IPS-18a (cell line): ENCODE data around the gene CDK5RAP2.

Experiments
- H3K27ac ChIP-seq: one replicate; pipeline ENCODE4 v1.5.1; 2013; ENCODE audit warnings: low read length
- H3K27me3 ChIP-seq: one replicate; pipeline ENCODE4 v1.6.1; 2013; ENCODE audit warnings: mild to moderate bottlenecking, low read length; ENCODE audit not compliant: control insufficient read depth, insufficient read depth
- H3K36me3 ChIP-seq: one replicate; pipeline ENCODE4 v1.6.1; 2013; ENCODE audit warnings: low read depth, low read length; ENCODE audit not compliant: control insufficient read depth
- H3K4me1 ChIP-seq: one replicate; pipeline ENCODE4 v1.6.1; 2013; ENCODE audit warnings: low read depth, low read length; ENCODE audit not compliant: control insufficient read depth
- H3K4me3 ChIP-seq: one replicate; pipeline ENCODE4 v1.5.1; 2013; ENCODE audit warnings: low read length
- H3K9ac ChIP-seq: one replicate; pipeline ENCODE4 v1.6.1; 2013; ENCODE audit warnings: mild to moderate bottlenecking, low read length, moderate library complexity
- H3K9me3 ChIP-seq: one replicate; pipeline ENCODE4 v1.6.1; 2013; ENCODE audit warnings: low read depth, low read length; ENCODE audit not compliant: control insufficient read depth

Gene CDK5RAP2

DNA sequence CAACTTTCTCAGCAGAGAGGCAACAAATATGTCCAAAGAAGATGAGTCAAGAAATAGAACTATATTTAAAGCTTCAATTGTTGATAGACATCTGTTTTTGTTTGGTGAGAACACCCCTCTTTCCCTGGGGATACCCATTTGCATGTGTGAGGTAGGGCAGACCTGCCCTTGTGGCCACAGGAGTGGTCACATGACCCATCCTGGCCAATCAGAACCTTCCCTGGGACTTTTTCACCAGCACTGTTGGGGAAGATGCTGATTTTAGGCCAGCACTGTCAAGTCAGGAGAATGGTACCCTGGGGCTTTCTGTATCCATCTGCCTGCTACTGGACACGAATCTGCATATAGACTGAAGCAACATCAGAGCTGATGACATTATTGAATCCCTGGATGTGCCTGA lies 211.2 kb downstream of the CDK5RAP2 start:
- H3K4me1 ChIP-seq, result peaks cover 5% of the 10 kb centered on the region
- no peaks in the 10 kb centered on the region for H3K9me3 ChIP-seq
- H3K36me3 ChIP-seq, result no peaks in the 10 kb centered on the region
- H3K4me3 ChIP-seq, result no peak overlapping the region
- H3K9ac ChIP-seq, result no peak overlapping the region
- no peak overlapping the region for H3K27ac ChIP-seq
- H3K27me3 ChIP-seq, result no peaks in the 10 kb centered on the region

DNA sequence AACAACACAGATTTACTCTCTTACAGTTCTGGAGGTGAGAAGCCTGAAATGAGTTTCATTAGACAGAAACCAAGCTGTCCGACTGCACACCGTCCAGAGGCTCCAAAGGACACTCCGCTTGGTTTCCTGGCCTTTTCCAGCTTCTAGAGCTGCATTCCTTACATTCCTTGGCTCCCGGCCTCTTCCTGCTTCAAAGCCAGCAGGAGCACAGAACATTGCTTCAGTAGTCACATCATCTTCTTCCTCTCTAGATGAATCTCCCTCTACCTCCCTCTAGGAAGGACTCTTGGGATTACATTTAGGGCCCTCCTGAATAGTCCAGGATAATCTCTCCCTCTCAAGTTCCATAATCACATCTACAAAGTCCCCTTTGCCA lies 213.3 kb downstream of the CDK5RAP2 start:
- no peaks in the 10 kb centered on the region for H3K36me3 ChIP-seq
- no peak overlapping the region for H3K4me3 ChIP-seq
- H3K27me3 ChIP-seq, result no peaks in the 10 kb centered on the region
- peaks cover 5% of the 10 kb centered on the region for H3K4me1 ChIP-seq
- H3K27ac ChIP-seq, result no peak overlapping the region
- H3K9ac ChIP-seq, result no peak overlapping the region
- no peaks in the 10 kb centered on the region for H3K9me3 ChIP-seq

DNA sequence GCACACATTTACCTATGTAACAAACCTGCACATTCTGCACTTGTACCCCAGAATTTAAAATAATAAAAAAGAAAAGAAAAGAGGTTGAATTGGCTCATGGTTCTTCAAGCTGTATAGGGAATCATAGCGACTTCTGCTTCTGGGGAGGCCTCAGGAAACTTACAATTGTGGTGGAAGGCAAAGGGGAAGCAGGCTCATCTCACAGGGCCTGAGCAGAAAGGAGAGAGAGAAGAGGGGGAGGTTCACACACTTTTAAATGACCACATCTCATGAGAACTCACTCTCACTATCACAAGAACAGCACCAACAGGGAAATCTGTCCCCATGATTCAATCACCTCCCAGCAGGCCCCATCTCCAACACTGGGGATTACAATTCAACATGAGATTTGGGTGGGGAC lies 214.6 kb downstream of the CDK5RAP2 start:
- no peak overlapping the region for H3K9ac ChIP-seq
- H3K4me3 ChIP-seq, result no peak overlapping the region
- H3K27ac ChIP-seq, result no peak overlapping the region
- H3K9me3 ChIP-seq, result no peaks in the 10 kb centered on the region
- no peaks in the 10 kb centered on the region for H3K36me3 ChIP-seq
- H3K4me1 ChIP-seq, result peaks cover 5% of the 10 kb centered on the region
- H3K27me3 ChIP-seq, result no peaks in the 10 kb centered on the region

DNA sequence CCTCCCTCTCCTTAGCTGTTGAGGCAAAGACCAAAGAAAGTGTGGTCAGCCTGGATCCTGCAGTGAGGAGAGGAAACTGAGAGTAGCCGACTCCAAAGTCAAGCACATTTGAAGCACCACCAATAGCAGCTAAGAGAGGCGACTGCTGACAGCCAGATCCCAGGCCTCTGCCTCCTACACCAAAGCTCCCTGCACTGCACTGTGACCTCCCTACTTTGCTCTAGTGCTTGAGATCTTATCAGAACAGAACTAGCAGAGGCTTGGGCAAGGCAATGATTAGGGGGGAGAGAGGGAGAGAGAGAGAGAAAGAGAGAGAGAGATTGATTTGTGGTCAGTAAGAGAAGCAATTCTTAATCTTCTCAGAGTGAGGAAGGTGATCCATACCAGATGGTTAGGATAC lies 216.3 kb downstream of the CDK5RAP2 start:
- no peak overlapping the region for H3K4me3 ChIP-seq
- peaks cover 5% of the 10 kb centered on the region for H3K4me1 ChIP-seq
- H3K36me3 ChIP-seq, result no peaks in the 10 kb centered on the region
- H3K27ac ChIP-seq, result no peak overlapping the region
- no peaks in the 10 kb centered on the region for H3K27me3 ChIP-seq
- no peak overlapping the region for H3K9ac ChIP-seq
- no peaks in the 10 kb centered on the region for H3K9me3 ChIP-seq

DNA sequence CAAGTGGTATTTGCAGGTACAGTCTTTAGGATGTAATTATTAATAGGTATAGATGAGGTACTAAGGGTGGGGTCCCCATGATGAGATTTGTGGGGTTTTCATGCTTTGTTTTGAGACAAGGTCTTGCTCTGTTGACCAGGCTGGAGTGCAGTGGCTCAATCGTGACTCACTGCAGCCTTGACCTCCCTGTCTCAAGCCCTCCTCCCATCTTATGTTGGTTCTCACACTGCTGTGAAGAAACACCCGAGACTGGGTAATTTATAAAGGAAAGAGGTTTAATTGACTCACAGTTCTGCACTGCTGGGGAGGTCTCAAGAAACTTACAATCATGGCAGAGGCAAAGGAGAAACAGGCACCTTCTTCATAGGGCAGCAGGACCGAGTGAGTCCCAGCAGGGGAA lies 217.5 kb downstream of the CDK5RAP2 start:
- peaks cover 5% of the 10 kb centered on the region for H3K4me1 ChIP-seq
- H3K4me3 ChIP-seq, result no peak overlapping the region
- H3K27ac ChIP-seq, result no peak overlapping the region
- no peaks in the 10 kb centered on the region for H3K9me3 ChIP-seq
- H3K27me3 ChIP-seq, result no peaks in the 10 kb centered on the region
- H3K36me3 ChIP-seq, result no peaks in the 10 kb centered on the region
- H3K9ac ChIP-seq, result no peak overlapping the region

DNA sequence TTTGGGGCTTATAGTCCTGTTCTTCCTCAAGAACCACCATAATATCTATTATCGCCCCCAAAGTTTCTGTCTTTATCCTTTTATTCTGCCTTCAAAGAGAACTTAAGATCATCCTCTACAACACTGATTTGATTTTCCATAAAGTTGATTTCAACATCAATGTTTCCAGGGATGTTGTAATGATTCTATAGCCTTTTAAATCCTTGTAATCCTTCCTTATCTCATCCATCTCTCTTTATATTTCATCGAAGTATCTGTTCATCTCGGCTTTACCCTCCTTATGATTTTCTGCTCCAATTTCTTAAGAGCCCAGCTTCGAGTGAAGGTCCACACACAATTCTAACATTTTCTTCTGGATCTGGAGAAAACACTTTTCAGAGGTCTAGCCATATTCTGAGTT lies 218.4 kb downstream of the CDK5RAP2 start:
- H3K4me1 ChIP-seq, result peaks cover 2% of the 10 kb centered on the region
- H3K27ac ChIP-seq, result no peak overlapping the region
- H3K27me3 ChIP-seq, result no peaks in the 10 kb centered on the region
- no peaks in the 10 kb centered on the region for H3K36me3 ChIP-seq
- no peak overlapping the region for H3K9ac ChIP-seq
- H3K9me3 ChIP-seq, result no peaks in the 10 kb centered on the region
- no peak overlapping the region for H3K4me3 ChIP-seq

DNA sequence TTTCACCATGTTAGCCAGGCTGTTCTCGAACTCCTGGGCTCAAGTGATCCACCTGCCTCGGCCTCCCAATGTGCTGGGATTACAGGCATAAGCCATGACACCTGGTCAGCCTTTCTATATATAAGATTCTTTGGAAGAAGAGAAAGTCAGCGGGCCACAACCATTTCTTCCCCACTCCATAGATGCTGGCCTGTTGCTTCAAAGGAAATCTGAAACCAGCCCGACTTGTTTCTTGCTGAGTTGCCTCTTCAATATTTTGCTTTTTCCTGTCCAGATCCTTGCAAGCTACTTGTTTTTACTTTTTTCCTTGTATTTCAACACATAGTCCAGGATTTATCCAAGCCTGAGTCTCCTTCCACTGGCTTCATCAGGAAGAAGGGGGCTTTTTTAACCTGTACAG lies 219.5 kb downstream of the CDK5RAP2 start:
- H3K36me3 ChIP-seq, result no peaks in the 10 kb centered on the region
- no peaks in the 10 kb centered on the region for H3K4me1 ChIP-seq
- no peak overlapping the region for H3K4me3 ChIP-seq
- no peak overlapping the region for H3K9ac ChIP-seq
- H3K9me3 ChIP-seq, result no peaks in the 10 kb centered on the region
- no peak overlapping the region for H3K27ac ChIP-seq
- no peaks in the 10 kb centered on the region for H3K27me3 ChIP-seq

DNA sequence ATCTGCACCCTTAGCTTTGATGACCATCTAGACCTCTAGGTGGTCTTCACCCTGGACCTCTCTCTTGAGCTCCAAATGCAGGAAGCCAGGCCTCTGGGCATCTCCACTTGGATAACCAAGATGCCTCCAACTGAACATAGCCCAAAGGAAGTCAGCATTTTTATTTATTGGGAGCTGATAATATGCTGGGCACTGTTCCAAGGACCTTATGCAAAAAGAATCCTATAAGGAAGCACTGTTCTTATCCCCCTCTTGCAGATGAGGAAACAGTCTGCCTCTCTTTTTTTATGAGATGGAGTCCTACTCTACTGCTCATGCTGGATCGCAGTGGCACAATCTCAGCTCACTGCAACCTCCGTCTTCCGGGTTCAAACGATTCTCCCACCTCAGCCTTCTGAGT lies 219.9 kb downstream of the CDK5RAP2 start:
- Histone ChIP-seq H3K9ac (no peak overlapping the region), H3K27me3 (no peaks in the 10 kb centered on the region), H3K36me3 (no peaks in the 10 kb centered on the region), H3K27ac (no peak overlapping the region), H3K4me1 (no peaks in the 10 kb centered on the region), H3K9me3 (no peaks in the 10 kb centered on the region), H3K4me3 (no peak overlapping the region)

DNA sequence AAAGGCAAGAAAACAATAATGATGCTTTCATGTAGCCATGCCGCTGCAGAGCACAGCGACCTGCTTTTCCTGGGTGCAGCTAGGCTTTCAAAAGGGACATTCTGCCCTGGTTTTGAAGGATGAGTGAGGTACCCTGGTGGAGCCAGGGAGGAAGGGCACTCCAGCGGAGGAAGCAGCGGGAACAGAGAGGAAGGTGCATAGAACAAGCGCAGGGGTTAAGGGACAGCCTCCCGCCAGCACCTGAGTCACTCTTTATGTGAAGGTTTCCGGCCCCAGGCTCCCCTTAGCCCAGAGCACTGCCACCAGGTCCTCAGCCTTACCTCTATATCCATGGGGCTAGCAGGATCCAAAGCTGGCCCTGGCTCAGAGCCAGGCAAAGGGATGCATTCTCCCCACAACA lies 221.1 kb downstream of the CDK5RAP2 start:
- H3K4me3 ChIP-seq, result no peak overlapping the region
- H3K9ac ChIP-seq, result no peak overlapping the region
- no peaks in the 10 kb centered on the region for H3K4me1 ChIP-seq
- no peaks in the 10 kb centered on the region for H3K27me3 ChIP-seq
- no peaks in the 10 kb centered on the region for H3K36me3 ChIP-seq
- H3K27ac ChIP-seq, result no peak overlapping the region
- H3K9me3 ChIP-seq, result no peaks in the 10 kb centered on the region

DNA sequence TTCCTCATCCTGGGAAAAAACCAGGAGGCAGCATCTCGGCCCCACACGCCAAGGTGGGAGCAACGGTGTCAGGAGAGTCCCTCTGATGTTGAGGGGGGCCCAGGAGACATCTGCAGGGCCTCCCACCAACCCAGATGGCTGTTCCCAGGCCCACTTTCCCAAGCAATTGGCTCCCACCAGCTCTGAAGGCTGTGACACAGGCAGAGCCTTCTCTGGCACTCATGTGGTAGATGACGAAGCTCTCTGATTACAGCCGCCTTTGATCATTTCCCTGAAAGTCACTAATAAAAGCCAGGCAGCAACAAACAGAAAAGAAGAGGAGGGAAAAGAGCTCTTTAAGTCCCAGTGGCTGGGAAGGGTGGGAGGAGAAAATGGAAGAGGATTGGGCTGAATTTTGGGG lies 226.5 kb downstream of the CDK5RAP2 start:
- Histone ChIP-seq H3K36me3 (no peaks in the 10 kb centered on the region), H3K27me3 (no peaks in the 10 kb centered on the region), H3K27ac (no peak overlapping the region), H3K9me3 (no peaks in the 10 kb centered on the region), H3K4me1 (peaks cover 3% of the 10 kb centered on the region), H3K4me3 (no peak overlapping the region), H3K9ac (no peak overlapping the region)

DNA sequence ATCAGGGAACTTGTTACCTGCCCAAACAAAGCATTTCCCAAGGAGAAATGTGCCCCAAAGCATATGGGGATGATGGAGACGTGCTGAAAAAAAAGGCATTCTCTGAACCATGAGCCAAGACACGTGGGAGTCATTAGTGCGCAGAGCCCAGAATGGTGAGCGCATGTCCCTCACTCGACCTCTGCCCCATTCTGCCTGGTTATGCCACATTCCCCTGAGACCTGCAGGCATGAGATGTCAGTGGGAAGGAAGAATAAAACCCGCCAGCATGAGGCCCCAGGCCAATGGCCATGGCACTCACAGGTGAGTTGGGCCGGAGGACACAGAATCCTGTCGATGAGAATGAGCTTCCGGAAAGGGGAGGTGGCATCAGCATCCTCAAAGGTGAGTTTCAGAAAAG lies 228.9 kb downstream of the CDK5RAP2 start:
- Histone ChIP-seq H3K9ac (no peak overlapping the region), H3K9me3 (no peaks in the 10 kb centered on the region), H3K4me1 (peaks cover 4% of the 10 kb centered on the region), H3K27me3 (no peaks in the 10 kb centered on the region), H3K27ac (no peak overlapping the region), H3K4me3 (no peak overlapping the region), H3K36me3 (no peaks in the 10 kb centered on the region)

DNA sequence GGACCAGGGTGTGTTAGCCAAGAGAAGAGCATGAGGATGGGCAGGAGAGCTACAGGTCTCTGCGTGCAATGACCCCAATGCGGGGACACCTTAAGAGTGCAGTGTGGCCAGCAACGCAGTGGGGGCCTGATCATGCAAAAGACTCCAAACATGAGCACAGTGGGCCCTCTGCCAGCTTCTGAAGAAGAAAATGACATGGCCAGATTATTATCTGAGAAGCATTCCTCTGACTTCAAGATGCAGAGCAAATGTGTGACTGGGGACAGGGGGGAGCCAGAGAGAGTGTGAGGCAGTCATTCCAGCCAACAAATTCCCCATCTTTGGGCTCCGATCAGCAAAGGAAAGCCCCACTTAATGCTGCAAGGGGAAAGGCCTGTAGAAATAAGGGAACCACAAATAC lies 229.4 kb downstream of the CDK5RAP2 start:
- Histone ChIP-seq H3K4me1 (peaks cover 4% of the 10 kb centered on the region), H3K9me3 (no peaks in the 10 kb centered on the region), H3K36me3 (no peaks in the 10 kb centered on the region), H3K4me3 (no peak overlapping the region), H3K27me3 (no peaks in the 10 kb centered on the region), H3K9ac (no peak overlapping the region), H3K27ac (no peak overlapping the region)
